Fibroblast of villous mesenchyme (primary cell): ENCODE data around the gene CA6. TPM values are rescaled to one million over a fixed set of nuclear protein-coding genes. Genes with fewer than 3 reads are reported as not detected.

Experiments used
- DNase-seq: peaks from one replicate; pipeline ENCODE4 v3.0.0-alpha.2; 2010; ENCODE audit warnings: low read depth
- H3K4me3 ChIP-seq: 2 replicates; pipeline ENCODE4 v1.5.1; 2011; ENCODE audit warnings: low read depth, mild to moderate bottlenecking, low read length
- CTCF ChIP-seq: IDR thresholded peaks from 2 replicates; pipeline ENCODE4 v1.5.1; 2012; ENCODE audit warnings: low read depth, mild to moderate bottlenecking, low read length; ENCODE audit not compliant: insufficient read depth
- total RNA-seq: library from RNA; depleted of rRNA; stranded (reverse); fragments of >200 nt; gene quantifications from 2 replicates; pipeline ENCODE4 v1.2.3, GENCODE V29; 2012

Gene CA6
- total RNA-seq, 1 donor: not detected

GRCh38 chr1:8985915-8986813 lies 40.5 kb downstream of the CA6 start:
- H3K4me3 ChIP-seq: no peak overlapping the region

GRCh38 chr1:8986814-8987190 lies 41.1 kb downstream of the CA6 start:
- no peak for DNase-seq
- TF ChIP-seq CTCF: no peak

More at GRCh38 chr1:8985915-8986813, 40.5 kb downstream of the CA6 start:
- peak; percentile 89 for DNase-seq
- TF ChIP-seq CTCF: no peak

GRCh38 chr1:8987881-8988617 lies 42.4 kb downstream of the CA6 start:
- no peak overlapping the region for H3K4me3 ChIP-seq
- peak; percentile 48 for DNase-seq
- peak; percentile 90 for TF ChIP-seq CTCF

More at GRCh38 chr1:8986814-8987190, 41.1 kb downstream of the CA6 start:
- H3K4me3 ChIP-seq: no peak overlapping the region

- TF ChIP-seq CTCF: no peak
- no peak for DNase-seq
- H3K4me3 ChIP-seq: no peak overlapping the region
Observed at GRCh38 chr1:8988618-8988967, 42.9 kb downstream of the CA6 start.

- DNase-seq: no peak
- TF ChIP-seq CTCF: no peak
- no peak overlapping the region for H3K4me3 ChIP-seq
Observed at GRCh38 chr1:8989061-8989460, 43.4 kb downstream of the CA6 start.

- DNase-seq: peak; percentile 20
Observed at GRCh38 chr1:8989821-8990220, 44.2 kb downstream of the CA6 start.

More at GRCh38 chr1:8989821-8990220, 44.2 kb downstream of the CA6 start:
- H3K4me3 ChIP-seq: no peak overlapping the region
- no peak for TF ChIP-seq CTCF
